ENCODE data around the gene AGPAT4. TPM values are rescaled to one million over a fixed set of nuclear protein-coding genes. Genes with fewer than 3 reads are reported as not detected.
"Not testable (repeated sequence)": the region's sequence is repeated elsewhere in the genome, so short reads cannot be mapped to it uniquely, and the experiment has no call there.

The AGPAT4 gene
- total RNA-seq, 3 donors from 2014 or later, result 6.5 to 12.3 (median 7.3) TPM

- no peaks in the 10 kb centered on the region for H3K36me3 ChIP-seq (ENCODE audit: low read depth)
- H3K4me1 ChIP-seq (ENCODE audit: low read depth), result no peaks in the 10 kb centered on the region
- H3K4me3 ChIP-seq, result no peak overlapping the region
- ATAC-seq, result no peak
- intact Hi-C loops (cut with DNase I, micrococcal nuclease), result no loop called here
- peaks cover 2% of the 10 kb centered on the region for H3K9me3 ChIP-seq
- TF ChIP-seq CTCF (IDR thresholded peaks at IDR 0.05), result no peak
- no peak for DNase-seq
These were observed 145.1 kb downstream of the AGPAT4 start for GRCh38 chr6:161128680-161129196.

GRCh38 chr6:161128230-161128629 is 145.6 kb downstream of the AGPAT4 start:
- no peak for ATAC-seq

GRCh38 chr6:161127071-161127740 is 146.7 kb downstream of the AGPAT4 start:
- Histone ChIP-seq H3K4me3 (no peak overlapping the region), H3K36me3 (ENCODE audit: low read depth) (no peaks in the 10 kb centered on the region), H3K9me3 (peaks cover 11% of the 10 kb centered on the region), H3K4me1 (ENCODE audit: low read depth) (no peaks in the 10 kb centered on the region)
- intact Hi-C loops (cut with DNase I, micrococcal nuclease), result no loop called here
- no peak for TF ChIP-seq CTCF (IDR thresholded peaks at IDR 0.05)
- ATAC-seq, result no peak
- DNase-seq, result no peak

More at GRCh38 chr6:161128230-161128629, 145.6 kb downstream of the AGPAT4 start:
- Histone ChIP-seq H3K9me3 (peaks cover 7% of the 10 kb centered on the region), H3K36me3 (ENCODE audit: low read depth) (no peaks in the 10 kb centered on the region), H3K4me1 (ENCODE audit: low read depth) (no peaks in the 10 kb centered on the region), H3K4me3 (no peak overlapping the region)
- no peak for DNase-seq
- intact Hi-C loops (cut with DNase I, micrococcal nuclease), result no loop called here
- TF ChIP-seq CTCF (IDR thresholded peaks at IDR 0.05), result no peak

GRCh38 chr6:161125591-161125990 is 148.3 kb downstream of the AGPAT4 start:
- intact Hi-C loops (cut with DNase I, micrococcal nuclease), result no loop called here
- DNase-seq, result no peak
- no peak for TF ChIP-seq CTCF (IDR thresholded peaks at IDR 0.05)

GRCh38 chr6:161123319-161123718 is 150.5 kb downstream of the AGPAT4 start:
- DNase-seq; H3K4me1 ChIP-seq (ENCODE audit: low read depth); H3K4me3 ChIP-seq; H3K36me3 ChIP-seq (ENCODE audit: low read depth); ATAC-seq; intact Hi-C loops (cut with DNase I, micrococcal nuclease): not testable (repeated sequence)
- peaks cover 11% of the 10 kb centered on the region for H3K9me3 ChIP-seq

More at GRCh38 chr6:161125591-161125990, 148.3 kb downstream of the AGPAT4 start:
- H3K36me3 ChIP-seq (ENCODE audit: low read depth), result no peaks in the 10 kb centered on the region
- ATAC-seq, result no peak
- H3K4me3 ChIP-seq, result no peak overlapping the region
- peaks cover 11% of the 10 kb centered on the region for H3K9me3 ChIP-seq
- no peaks in the 10 kb centered on the region for H3K4me1 ChIP-seq (ENCODE audit: low read depth)

- no peaks in the 10 kb centered on the region for H3K4me1 ChIP-seq (ENCODE audit: low read depth)
- TF ChIP-seq CTCF (IDR thresholded peaks at IDR 0.05), result no peak
- DNase-seq (no peak), ATAC-seq (no peak)
- H3K36me3 ChIP-seq (ENCODE audit: low read depth), result no peaks in the 10 kb centered on the region
- intact Hi-C loops (cut with DNase I, micrococcal nuclease), result no loop called here
- no peak overlapping the region for H3K4me3 ChIP-seq
- H3K9me3 ChIP-seq, result peaks cover 1% of the 10 kb centered on the region
These were observed 155.9 kb downstream of the AGPAT4 start for GRCh38 chr6:161117942-161118341.
